K562 (cell line): ENCODE data around the gene C11orf65. TPM values are rescaled to one million over a fixed set of nuclear protein-coding genes. Genes with fewer than 3 reads are reported as not detected.
A peak's percentile ranks its signal among the peaks of the same experiment; 100 is the strongest.

ENCODE experiments used
- ATAC-seq: fragments of 200-7000 bp; cut with Tn5 transposase; 3 replicates; pipeline ENCODE4 v1.9.1; 2020; ENCODE audit warnings: moderate library complexity
- BruUV-seq: library from RNA; stranded (reverse); fragments of 400-500 nt; replicated peaks from 2 replicates; lab custom pipeline; 2021; lab: Mats Ljungman, UMichigan
- CTCF ChIA-PET: fragments of 300-600 bp; formaldehyde crosslinking; extraction: SDS; loops from one replicate; lab custom pipeline; 2021; ENCODE audit warnings: low intra/inter-chr PET ratio; lab: Yijun Ruan, JAX
- POLR2A ChIA-PET: fragments of 300-600, 350-650 bp; sonication (Branson Sonifier 250); formaldehyde crosslinking; extraction: SDS; loops from one replicate; lab custom pipeline; 2021; ENCODE audit warnings: antibody characterized with exemption, inconsistent platforms; lab: Yijun Ruan, JAX
- DNase-seq, 4 experiments: peaks; one replicate each; pipeline versions ENCODE4 v3.0.0 to v3.0.0-alpha.2; 2011 to 2018; ENCODE audit warnings: low spot score in 3 of 4, mixed read lengths in 3 of 4; ENCODE audit errors: extremely low read depth in 1 of 4
- FAIRE-seq: peaks from 2 replicates; lab custom pipeline; 2011; peaks lifted over from hg19 to GRCh38; lab: Jason Lieb, UNC
- H2AFZ ChIP-seq: 2 replicates; pipeline ENCODE4 v1.6.0; 2011; ENCODE audit warnings: low read depth, low read length, control low read depth, inconsistent platforms
- H3K27ac ChIP-seq: fragments of 200-600 bp; 3 replicates; pipeline ENCODE4 v1.8.0; 2011; ENCODE audit warnings: low read depth, mild to moderate bottlenecking, control low read depth, inconsistent platforms, low read length, moderate library complexity, mixed read lengths; ENCODE audit errors: extremely low read depth
- H3K27me3 ChIP-seq, 2 experiments: fragments of 300-600 bp in 1 of 2; 2 replicates in 1 of 2; 3 replicates in 1 of 2; pipeline versions ENCODE4 v1.6.0 to v1.8.0; 2011; ENCODE audit warnings: inconsistent platforms in 2 of 2, low read length in 2 of 2, mild to moderate bottlenecking in 1 of 2, mixed read lengths in 1 of 2, moderate library complexity in 1 of 2; ENCODE audit not compliant: control insufficient read depth in 2 of 2, insufficient read depth in 2 of 2
- H3K36me3 ChIP-seq: fragments of 300-600 bp; 3 replicates; pipeline ENCODE4 v1.8.0; 2011; ENCODE audit warnings: mild to moderate bottlenecking, low read length, inconsistent platforms; ENCODE audit not compliant: control insufficient read depth, insufficient read depth
- H3K4me1 ChIP-seq, 2 experiments: fragments of 200-600 bp in 1 of 2; replicated peaks in 1 of 2; 2 replicates in 1 of 2; 3 replicates in 1 of 2; pipeline versions ENCODE4 v1.5.1 to v1.8.0; 2011; ENCODE audit warnings: inconsistent platforms in 2 of 2, low read length in 2 of 2, mild to moderate bottlenecking in 1 of 2, mixed read lengths in 1 of 2, moderate library complexity in 1 of 2; ENCODE audit not compliant: control insufficient read depth in 2 of 2, insufficient read depth in 2 of 2
- H3K4me2 ChIP-seq: 2 replicates; pipeline ENCODE4 v1.6.1; 2011; ENCODE audit warnings: low read length, control low read depth, inconsistent platforms, mixed read lengths; ENCODE audit not compliant: insufficient read depth
- H3K4me3 ChIP-seq: fragments of 200-600 bp; sonication (generic), shearing (Covaris generic); 2 replicates; pipeline ENCODE4 v1.5.1; 2016; ENCODE audit warnings: control low read depth, inconsistent platforms
- H3K79me2 ChIP-seq: fragments of 200-600 bp; 3 replicates; pipeline ENCODE4 v1.8.0; 2011; ENCODE audit warnings: low read length, inconsistent platforms; ENCODE audit not compliant: control insufficient read depth, insufficient read depth
- H3K9ac ChIP-seq, 2 experiments: 2 replicates each; pipeline versions ENCODE4 v1.6.0 to v1.6.1; 2011; ENCODE audit warnings: low read depth in 2 of 2, low read length in 2 of 2, control low read depth in 1 of 2, inconsistent platforms in 1 of 2, mild to moderate bottlenecking in 1 of 2, mixed read lengths in 1 of 2; ENCODE audit not compliant: insufficient read depth in 1 of 2
- H3K9me1 ChIP-seq: one replicate; pipeline ENCODE4 v1.6.0; 2011; ENCODE audit warnings: inconsistent platforms, mild to moderate bottlenecking, low read length, moderate library complexity; ENCODE audit not compliant: control insufficient read depth, insufficient read depth
- H3K9me3 ChIP-seq: replicated peaks from 2 replicates; pipeline ENCODE4 v1.5.1; 2011; ENCODE audit warnings: low read depth, low read length, inconsistent platforms; ENCODE audit not compliant: control insufficient read depth, insufficient read depth
- H4K20me1 ChIP-seq: replicated peaks from 2 replicates; pipeline ENCODE4 v1.6.1; 2011; ENCODE audit warnings: low read length, inconsistent platforms, mixed read lengths; ENCODE audit not compliant: control insufficient read depth, insufficient read depth
- GATAD2A ChIP-seq: fragments of 450-650 bp; IDR thresholded peaks from 2 replicates; pipeline ENCODE4 v1.6.1; 2017
- HDAC1 ChIP-seq, 2 experiments: fragments of 450-650 bp; IDR thresholded peaks; 2 replicates each; pipeline ENCODE4 v1.6.1; 2016 to 2017; ENCODE audit warnings: inconsistent platforms in 1 of 2, mild to moderate bottlenecking in 1 of 2, moderate library complexity in 1 of 2
- RBFOX2 ChIP-seq: fragments of 200-400 bp; formaldehyde crosslinking; IDR thresholded peaks from 2 replicates; pipeline ENCODE4 v1.6.1; 2017; ENCODE audit warnings: low read depth, mild to moderate bottlenecking, low read length, moderate library complexity
- ZNF121 ChIP-seq: sonication (generic); formaldehyde crosslinking; conservative IDR thresholded peaks from 2 replicates; pipeline ENCODE4 v1.8.0; 2022; ENCODE audit warnings: missing genetic modification reagents
- WGBS: fragments of 100-300 bp; shearing (Covaris generic); methylation state at CpG from one replicate; pipeline ENCODE4 v1.1.6; 2016; ENCODE audit warnings: low coverage, mixed read lengths; ENCODE audit not compliant: insufficient coverage; ENCODE audit errors: missing lambda C conversion rate; 5-methylcytosine and 5-hydroxymethylcytosine counted together
- in situ Hi-C: fragments of 300-500 bp; cut with MboI; formaldehyde crosslinking; loops from 4 replicates; pipeline ENCODE4 v1.15.0; 2018; ENCODE audit warnings: inconsistent platforms, mixed read lengths
- intact Hi-C: fragments of 100-400 bp; cut with micrococcal nuclease; formaldehyde crosslinking; loops from 2 replicates; pipeline ENCODE4 v1.14.2; 2022
- polyA plus RNA-seq, 8 experiments: library from polyadenylated mRNA; depleted of rRNA in 4 of 8; stranded (reverse) in 5 of 8; unstranded in 3 of 8; fragments of >200 nt; fragmentation: Nextera tagmentation in 2 of 8; fragmentation: Illumina TruSeq in 1 of 8; extraction: Ambion mirVana in 2 of 8; extraction: Trizol in 1 of 8; gene quantifications; 2 replicates each; pipeline versions ENCODE4 v1.2.1 to v1.2.3, GENCODE V29; 2011 to 2014; ENCODE audit warnings: inconsistent platforms in 1 of 8, missing spikeins in 1 of 8
- total RNA-seq, 7 experiments: library from RNA; depleted of rRNA in 6 of 7; stranded (reverse); fragments of >200 nt in 6 of 7; fragmentation: Illumina TruSeq in 2 of 7; extraction: Trizol in 2 of 7; gene quantifications; 2 replicates each; pipeline versions ENCODE4 v1.2.1 to v1.2.3, GENCODE V29; 2011 to 2021; ENCODE audit warnings: low replicate concordance in 1 of 7
- TF ChIP-seq, protein P1 (sequence below): fragments of 450-650 bp; IDR thresholded peaks from 2 replicates; pipeline ENCODE4 v1.6.1; 2016; ENCODE audit warnings: low read depth
- TF ChIP-seq, protein P2 (sequence below), 2 experiments: IDR thresholded peaks in 1 of 2; conservative IDR thresholded peaks in 1 of 2; 2 replicates each; pipeline ENCODE4 v1.6.1; 2016; ENCODE audit warnings: low read depth in 2 of 2, mild to moderate bottlenecking in 1 of 2, missing compliant biosample characterization in 1 of 2, missing genetic modification characterization in 1 of 2, moderate library complexity in 1 of 2
- TF ChIP-seq, protein P3 (sequence below): fragments of 450-650 bp; IDR thresholded peaks from 2 replicates; pipeline ENCODE4 v1.6.1; 2016; ENCODE audit warnings: antibody characterized with exemption

Gene C11orf65
- total and polyA plus RNA-seq, 9 of the 15 experiments (the other 6 are each of a cell fraction or from before 2014, with no cell fraction given): 1.0 to 2.1 (median 1.2) TPM

DNA sequence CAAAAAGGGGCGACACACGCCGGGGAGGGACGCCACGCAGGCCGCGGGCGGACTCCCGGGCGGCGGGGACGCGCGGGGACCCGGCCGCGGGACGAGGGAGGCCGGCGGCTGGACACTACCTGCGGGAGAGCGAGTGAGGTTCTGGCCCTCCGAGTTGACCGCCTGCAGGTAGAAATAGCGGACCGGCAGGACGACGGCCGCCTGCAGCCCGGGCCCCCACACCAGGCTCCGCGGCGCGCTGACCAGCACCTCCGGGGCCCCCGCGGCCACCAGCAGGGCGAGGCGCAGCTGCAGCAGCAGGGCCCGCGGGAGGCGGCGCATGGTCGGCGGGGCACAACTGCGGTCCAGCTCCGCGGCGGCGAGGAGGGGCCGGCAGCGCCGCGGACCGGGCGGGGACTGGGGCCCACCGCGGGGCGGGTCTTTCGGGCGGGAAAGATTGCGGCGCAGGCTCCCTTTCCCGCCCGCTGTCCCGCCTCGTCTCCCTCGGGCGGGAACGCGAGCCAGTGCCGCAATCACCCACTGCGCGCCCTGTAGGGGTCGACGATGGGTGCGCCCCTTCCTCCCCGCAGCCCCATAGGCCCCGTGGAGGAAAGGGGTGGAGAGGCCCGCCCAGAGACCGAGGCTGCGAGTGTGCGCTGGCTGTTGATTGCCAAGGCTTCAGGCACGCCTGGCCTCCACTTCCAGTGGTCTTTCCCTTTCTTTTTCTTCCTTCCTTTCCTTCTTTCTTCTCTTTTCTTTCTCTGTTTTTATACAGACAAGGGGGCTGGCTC lies 30.9 kb upstream of the C11orf65 start, which contains the start of gene POGLUT3:
Gene POGLUT3, minus strand, starts transcription at position 339 of the 770 bp plus-strand sequence. Its CDS starts 18 bp downstream, at position 321.
- Histone ChIP-seq H4K20me1 (no peaks in the 10 kb centered on the region), H3K27ac (peak within 1 kb of the TSS; percentile 97), H2AFZ (peak within 1 kb of the TSS; percentile 88), H3K9ac (peak within 1 kb of the TSS; percentile 88 to 98), H3K9me1 (no peaks in the 10 kb centered on the region), H3K79me2 (peaks cover 34% of the 10 kb centered on the region), H3K4me1 (peaks cover 17 to 37% of the 10 kb centered on the region in 2 experiments), H3K36me3 (peaks cover 2% of the 10 kb centered on the region; the same call in 1 of the 3 replicates), H3K27me3 (no peaks in the 10 kb centered on the region), H3K4me2 (peak within 1 kb of the TSS; percentile 88), H3K9me3 (no peaks in the 10 kb centered on the region), H3K4me3 (peak within 1 kb of the TSS; percentile 59)
- under 1% methylated on average over 43 of the region's 84 CpGs for WGBS
- intact Hi-C loops: loop anchor here (5.0 to 10.0 kb wide), 4 partner anchors 54 to 373 kb away; partner anchors contain the start of genes ACAT1 and EXPH5
- in situ Hi-C loops: no loop called here
- BruUV-seq: TSS peak; percentile 50
- CTCF ChIA-PET: no interaction called here
- peak; percentile 81 to 88 (median 86) for DNase-seq
- POLR2A ChIA-PET: interaction anchor here (0.9 to 1.5 kb wide), 2 partner anchors 9 to 28 kb away, joined by 4 read pairs; no protein-coding TSS in a partner anchor
- ATAC-seq: peak; percentile 84
- no peak for FAIRE-seq
- TF ChIP-seq ZNF121 (CRISPR knock-in tag) (peak; percentile 64), HDAC1 (IDR thresholded peaks at IDR 0.05) (peak in 1 of 2 experiments; percentile 12; a peak in 1 of 4 replicates), RBFOX2 (peak; percentile 97), GATAD2A (no peak; the same call in 1 of the 2 replicates)
- TF ChIP-seq, protein P1, sequence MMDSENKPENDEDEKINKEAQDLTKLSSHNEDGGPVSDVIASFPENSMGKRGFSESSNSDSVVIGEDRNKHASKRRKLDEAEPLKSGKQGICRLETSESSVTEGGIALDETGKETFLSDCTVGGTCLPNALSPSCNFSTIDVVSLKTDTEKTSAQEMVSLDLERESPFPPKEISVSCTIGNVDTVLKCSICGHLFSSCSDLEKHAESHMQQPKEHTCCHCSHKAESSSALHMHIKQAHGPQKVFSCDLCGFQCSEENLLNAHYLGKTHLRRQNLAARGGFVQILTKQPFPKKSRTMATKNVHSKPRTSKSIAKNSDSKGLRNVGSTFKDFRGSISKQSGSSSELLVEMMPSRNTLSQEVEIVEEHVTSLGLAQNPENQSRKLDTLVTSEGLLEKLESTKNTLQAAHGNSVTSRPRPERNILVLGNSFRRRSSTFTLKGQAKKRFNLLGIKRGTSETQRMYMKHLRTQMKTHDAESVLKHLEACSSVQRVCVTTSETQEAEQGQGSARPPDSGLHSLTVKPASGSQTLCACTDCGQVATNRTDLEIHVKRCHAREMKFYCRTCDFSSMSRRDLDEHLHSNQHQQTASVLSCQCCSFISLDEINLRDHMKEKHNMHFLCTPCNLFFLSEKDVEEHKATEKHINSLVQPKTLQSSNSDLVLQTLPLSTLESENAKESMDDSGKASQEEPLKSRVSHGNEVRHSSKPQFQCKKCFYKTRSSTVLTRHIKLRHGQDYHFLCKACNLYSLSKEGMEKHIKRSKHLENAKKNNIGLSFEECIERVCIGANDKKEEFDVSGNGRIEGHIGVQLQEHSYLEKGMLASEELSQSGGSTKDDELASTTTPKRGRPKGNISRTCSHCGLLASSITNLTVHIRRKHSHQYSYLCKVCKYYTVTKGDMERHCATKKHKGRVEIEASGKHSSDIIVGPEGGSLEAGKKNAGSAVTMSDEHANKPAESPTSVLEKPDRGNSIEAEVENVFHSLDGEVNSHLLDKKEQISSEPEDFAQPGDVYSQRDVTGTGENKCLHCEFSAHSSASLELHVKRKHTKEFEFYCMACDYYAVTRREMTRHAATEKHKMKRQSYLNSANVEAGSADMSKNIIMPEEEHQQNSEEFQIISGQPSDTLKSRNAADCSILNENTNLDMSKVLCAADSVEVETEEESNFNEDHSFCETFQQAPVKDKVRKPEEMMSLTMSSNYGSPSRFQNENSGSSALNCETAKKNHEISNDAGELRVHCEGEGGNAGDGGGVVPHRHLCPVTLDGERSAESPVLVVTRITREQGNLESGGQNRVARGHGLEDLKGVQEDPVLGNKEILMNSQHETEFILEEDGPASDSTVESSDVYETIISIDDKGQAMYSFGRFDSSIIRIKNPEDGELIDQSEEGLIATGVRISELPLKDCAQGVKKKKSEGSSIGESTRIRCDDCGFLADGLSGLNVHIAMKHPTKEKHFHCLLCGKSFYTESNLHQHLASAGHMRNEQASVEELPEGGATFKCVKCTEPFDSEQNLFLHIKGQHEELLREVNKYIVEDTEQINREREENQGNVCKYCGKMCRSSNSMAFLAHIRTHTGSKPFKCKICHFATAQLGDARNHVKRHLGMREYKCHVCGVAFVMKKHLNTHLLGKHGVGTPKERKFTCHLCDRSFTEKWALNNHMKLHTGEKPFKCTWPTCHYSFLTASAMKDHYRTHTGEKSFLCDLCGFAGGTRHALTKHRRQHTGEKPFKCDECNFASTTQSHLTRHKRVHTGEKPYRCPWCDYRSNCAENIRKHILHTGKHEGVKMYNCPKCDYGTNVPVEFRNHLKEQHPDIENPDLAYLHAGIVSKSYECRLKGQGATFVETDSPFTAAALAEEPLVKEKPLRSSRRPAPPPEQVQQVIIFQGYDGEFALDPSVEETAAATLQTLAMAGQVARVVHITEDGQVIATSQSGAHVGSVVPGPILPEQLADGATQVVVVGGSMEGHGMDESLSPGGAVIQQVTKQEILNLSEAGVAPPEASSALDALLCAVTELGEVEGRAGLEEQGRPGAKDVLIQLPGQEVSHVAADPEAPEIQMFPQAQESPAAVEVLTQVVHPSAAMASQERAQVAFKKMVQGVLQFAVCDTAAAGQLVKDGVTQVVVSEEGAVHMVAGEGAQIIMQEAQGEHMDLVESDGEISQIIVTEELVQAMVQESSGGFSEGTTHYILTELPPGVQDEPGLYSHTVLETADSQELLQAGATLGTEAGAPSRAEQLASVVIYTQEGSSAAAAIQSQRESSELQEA: peak; percentile 60
- TF ChIP-seq, protein P2, sequence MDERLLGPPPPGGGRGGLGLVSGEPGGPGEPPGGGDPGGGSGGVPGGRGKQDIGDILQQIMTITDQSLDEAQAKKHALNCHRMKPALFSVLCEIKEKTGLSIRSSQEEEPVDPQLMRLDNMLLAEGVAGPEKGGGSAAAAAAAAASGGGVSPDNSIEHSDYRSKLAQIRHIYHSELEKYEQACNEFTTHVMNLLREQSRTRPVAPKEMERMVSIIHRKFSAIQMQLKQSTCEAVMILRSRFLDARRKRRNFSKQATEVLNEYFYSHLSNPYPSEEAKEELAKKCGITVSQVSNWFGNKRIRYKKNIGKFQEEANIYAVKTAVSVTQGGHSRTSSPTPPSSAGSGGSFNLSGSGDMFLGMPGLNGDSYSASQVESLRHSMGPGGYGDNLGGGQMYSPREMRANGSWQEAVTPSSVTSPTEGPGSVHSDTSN (CRISPR knock-in tag; IDR thresholded peaks at IDR 0.05; ENCODE audit: low read depth): no peak
- TF ChIP-seq, protein P2 (tag; conservative IDR thresholded peaks at IDR 0.05; ENCODE audit: low read depth): no peak
- TF ChIP-seq, protein P3, sequence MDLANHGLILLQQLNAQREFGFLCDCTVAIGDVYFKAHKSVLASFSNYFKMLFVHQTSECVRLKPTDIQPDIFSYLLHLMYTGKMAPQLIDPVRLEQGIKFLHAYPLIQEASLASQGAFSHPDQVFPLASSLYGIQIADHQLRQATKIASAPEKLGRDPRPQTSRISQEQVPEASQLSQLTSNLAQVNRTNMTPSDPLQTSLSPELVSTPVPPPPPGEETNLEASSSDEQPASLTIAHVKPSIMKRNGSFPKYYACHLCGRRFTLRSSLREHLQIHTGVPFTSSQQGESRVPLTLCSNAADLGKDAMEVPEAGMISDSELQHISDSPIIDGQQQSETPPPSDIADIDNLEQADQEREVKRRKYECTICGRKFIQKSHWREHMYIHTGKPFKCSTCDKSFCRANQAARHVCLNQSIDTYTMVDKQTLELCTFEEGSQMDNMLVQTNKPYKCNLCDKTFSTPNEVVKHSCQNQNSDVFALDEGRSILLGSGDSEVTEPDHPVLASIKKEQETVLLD: peak; percentile 53; the same call in 1 of the 2 replicates
